ENCODE results near the gene SECTM1.

- TF ChIP-seq POLR2A (IDR thresholded peaks at IDR 0.05) = no peak
- TF ChIP-seq CTCF (IDR thresholded peaks at IDR 0.05) = peak in 1 of 6 experiments; percentile 1
These were observed 1.2 kb upstream of the SECTM1 start for GRCh38 chr17:82334622-82335394.

Data from Peyer's patch (tissue), 4 donors.